NCI-H1105 treated with DMSO at 0.1 percent for 48 hours (cell line): ENCODE data around the gene NGF.
"Not testable (repeated sequence)": the region's sequence is repeated elsewhere in the genome, so short reads cannot be mapped to it uniquely, and the experiment has no call there.

Source experiments
- DNase-seq: peaks from one replicate; lab custom pipeline; 2025; lab: John Stamatoyannopoulos, UW

The NGF gene

GRCh38 chr1:115310581-115311473 lies 27.2 kb downstream of the NGF start:
- no peak for DNase-seq

- DNase-seq: not testable (repeated sequence)
Measured at GRCh38 chr1:115309504-115309903, 28.5 kb downstream of the NGF start.

GRCh38 chr1:115308969-115309368 lies 29.1 kb downstream of the NGF start:
- no peak for DNase-seq

- DNase-seq: no peak
Measured at GRCh38 chr1:115307661-115308060, 30.4 kb downstream of the NGF start.

GRCh38 chr1:115306146-115306545 lies 31.9 kb downstream of the NGF start:
- DNase-seq: peak; percentile 51

- DNase-seq: no peak
Measured at GRCh38 chr1:115303364-115303763, 34.7 kb downstream of the NGF start.

- no peak for DNase-seq
Measured at GRCh38 chr1:115302390-115302961, 35.6 kb downstream of the NGF start.

GRCh38 chr1:115301438-115302020 lies 36.5 kb downstream of the NGF start:
- no peak for DNase-seq

- DNase-seq: no peak
Measured at GRCh38 chr1:115300087-115300876, 37.8 kb downstream of the NGF start.

GRCh38 chr1:115299266-115299665 lies 38.8 kb downstream of the NGF start:
- no peak for DNase-seq

- no peak for DNase-seq
Measured at GRCh38 chr1:115296981-115297380, 41.1 kb downstream of the NGF start.

- DNase-seq: no peak
Measured at GRCh38 chr1:115295904-115296696, 41.9 kb downstream of the NGF start.

GRCh38 chr1:115293899-115294298 lies 44.1 kb downstream of the NGF start:
- DNase-seq: no peak

- DNase-seq: no peak
Measured at GRCh38 chr1:115293006-115293405, 45.0 kb downstream of the NGF start.

GRCh38 chr1:115291741-115292140 lies 46.3 kb downstream of the NGF start:
- no peak for DNase-seq

- no peak for DNase-seq
Measured at GRCh38 chr1:115289940-115290339, 48.1 kb downstream of the NGF start.

- DNase-seq: no peak
Measured at GRCh38 chr1:115288591-115289198, 49.4 kb downstream of the NGF start.

- no peak for DNase-seq
Measured at GRCh38 chr1:115286431-115287205, 51.4 kb downstream of the NGF start.

GRCh38 chr1:115284209-115284608 lies 53.8 kb downstream of the NGF start:
- no peak for DNase-seq

GRCh38 chr1:115283681-115284146 lies 54.3 kb downstream of the NGF start:
- DNase-seq: no peak
